ENCODE results near the gene ADGRD1.

ADGRD1 gene

GRCh38 chr12:131044760-131045381 lies 91.2 kb downstream of the ADGRD1 start:
- DNase-seq: no peak

GRCh38 chr12:131045705-131046460 lies 92.2 kb downstream of the ADGRD1 start:
- no peak for DNase-seq

- no peak for DNase-seq
Observed at GRCh38 chr12:131046813-131047788, 93.4 kb downstream of the ADGRD1 start.

- no peak for DNase-seq
Observed at GRCh38 chr12:131047789-131048610, 94.3 kb downstream of the ADGRD1 start.

- no peak for DNase-seq
Observed at GRCh38 chr12:131048611-131048990, 94.9 kb downstream of the ADGRD1 start.

GRCh38 chr12:131049002-131049401 lies 95.3 kb downstream of the ADGRD1 start:
- no peak for DNase-seq

GRCh38 chr12:131049549-131050339 lies 96.0 kb downstream of the ADGRD1 start:
- no peak for DNase-seq

GRCh38 chr12:131050463-131051154 lies 96.9 kb downstream of the ADGRD1 start:
- DNase-seq: no peak

- peak; percentile 9 for DNase-seq
Observed at GRCh38 chr12:131051155-131051473, 97.4 kb downstream of the ADGRD1 start.

GRCh38 chr12:131052063-131052781 lies 98.5 kb downstream of the ADGRD1 start:
- no peak for DNase-seq

GRCh38 chr12:131052929-131053328 lies 99.2 kb downstream of the ADGRD1 start:
- DNase-seq: no peak

GRCh38 chr12:131053567-131053966 lies 99.9 kb downstream of the ADGRD1 start:
- no peak for DNase-seq

- DNase-seq: no peak
Observed at GRCh38 chr12:131054345-131055092, 100.8 kb downstream of the ADGRD1 start.

- DNase-seq: no peak
Observed at GRCh38 chr12:131055093-131055465, 101.4 kb downstream of the ADGRD1 start.

- DNase-seq: no peak
Observed at GRCh38 chr12:131055596-131056233, 102.0 kb downstream of the ADGRD1 start.

- DNase-seq: no peak
Observed at GRCh38 chr12:131056626-131057025, 102.9 kb downstream of the ADGRD1 start.

- no peak for DNase-seq
Observed at GRCh38 chr12:131057211-131057721, 103.6 kb downstream of the ADGRD1 start.

GRCh38 chr12:131057722-131058515 lies 104.2 kb downstream of the ADGRD1 start:
- no peak for DNase-seq

Measured in fibroblast of skin of right biceps (primary cell).